Endothelial cell of umbilical vein (primary cell): Measurements from ENCODE around the gene TFDP1. TPM values are rescaled to one million over a fixed set of nuclear protein-coding genes. Genes with fewer than 3 reads are reported as not detected.

Source experiments
- BruUV-seq: library from RNA; stranded (reverse); fragments of 400-500 nt; replicated peaks from 2 replicates; lab custom pipeline; 2021; lab: Mats Ljungman, UMichigan
- CTCF ChIA-PET: fragments of 300-600, 350-600 bp; sonication (Branson Sonifier 250); formaldehyde crosslinking; loops from one replicate; lab custom pipeline; 2021; ENCODE audit warnings: antibody characterized with exemption, inconsistent platforms; lab: Charles Lee
- POLR2A ChIA-PET: fragments of 300-600, 350-600 bp; sonication (Branson Sonifier 250); formaldehyde crosslinking; loops from one replicate; lab custom pipeline; 2021; ENCODE audit warnings: antibody characterized with exemption, inconsistent platforms; lab: Charles Lee
- DNase-seq: peaks from one replicate; pipeline ENCODE4 v3.0.0-alpha.2; 2011; ENCODE audit warnings: low read depth, low spot score
- FAIRE-seq: peaks from 2 replicates; lab custom pipeline; 2011; peaks lifted over from hg19 to GRCh38; lab: Jason Lieb, UNC
- H2AFZ ChIP-seq: 2 replicates; pipeline ENCODE4 v1.6.0; 2012; ENCODE audit warnings: low read depth, low read length, control low read depth, inconsistent platforms
- H3K27ac ChIP-seq: 2 replicates; pipeline ENCODE4 v1.5.1; 2011; ENCODE audit warnings: low read depth, mild to moderate bottlenecking, control low read depth, low read length, moderate library complexity; ENCODE audit not compliant: insufficient read depth
- H3K27me3 ChIP-seq, 2 experiments: 2 replicates each; pipeline versions ENCODE4 v1.6.0 to v1.6.1; 2011; ENCODE audit warnings: low read length in 2 of 2, mixed read lengths in 1 of 2; ENCODE audit not compliant: control insufficient read depth in 2 of 2, insufficient read depth in 2 of 2
- H3K36me3 ChIP-seq, 2 experiments: 2 replicates in 1 of 2; 3 replicates in 1 of 2; pipeline ENCODE4 v1.5.1; 2011; ENCODE audit warnings: low read length in 2 of 2, mild to moderate bottlenecking in 1 of 2, moderate library complexity in 1 of 2; ENCODE audit not compliant: control insufficient read depth in 2 of 2, insufficient read depth in 2 of 2; ENCODE audit errors: extremely low read depth in 1 of 2
- H3K4me1 ChIP-seq: 3 replicates; pipeline ENCODE4 v1.5.1; 2011; ENCODE audit warnings: mild to moderate bottlenecking, low read length; ENCODE audit not compliant: control insufficient read depth, insufficient read depth; ENCODE audit errors: extremely low read depth
- H3K4me2 ChIP-seq: 2 replicates; pipeline ENCODE4 v1.6.1; 2011; ENCODE audit warnings: low read length, control low read depth, mixed read lengths; ENCODE audit not compliant: insufficient read depth
- H3K4me3 ChIP-seq, 3 experiments: fragments of 200-600 bp in 1 of 3; sonication (generic), shearing (Covaris generic) in 1 of 3; replicated peaks in 1 of 3; 2 replicates each; pipeline ENCODE4 v1.5.1; 2011 to 2016; ENCODE audit warnings: control low read depth in 3 of 3, low read length in 3 of 3, mild to moderate bottlenecking in 2 of 3, inconsistent platforms in 1 of 3, low read depth in 1 of 3, moderate library complexity in 1 of 3; ENCODE audit not compliant: insufficient read depth in 1 of 3
- H3K79me2 ChIP-seq: 2 replicates; pipeline ENCODE4 v1.6.0; 2012; ENCODE audit warnings: low read length, inconsistent platforms; ENCODE audit not compliant: control insufficient read depth, insufficient read depth
- H3K9ac ChIP-seq: replicated peaks from 2 replicates; pipeline ENCODE3; 2011; ENCODE audit warnings: low read length, control low read depth; ENCODE audit not compliant: insufficient read depth; ENCODE audit errors: extremely low read depth
- H3K9me1 ChIP-seq: replicated peaks from 3 replicates; pipeline ENCODE4 v1.6.0; 2011; ENCODE audit warnings: mild to moderate bottlenecking, low read length; ENCODE audit not compliant: control insufficient read depth, insufficient read depth; ENCODE audit errors: extremely low read depth
- H3K9me3 ChIP-seq: replicated peaks from 2 replicates; pipeline ENCODE4 v1.5.1; 2012; ENCODE audit warnings: low read length, inconsistent platforms; ENCODE audit not compliant: control insufficient read depth, insufficient read depth
- H4K20me1 ChIP-seq: replicated peaks from 2 replicates; pipeline ENCODE3; 2011; ENCODE audit warnings: mild to moderate bottlenecking, low read length; ENCODE audit not compliant: control insufficient read depth, insufficient read depth; ENCODE audit errors: extremely low read depth
- EZH2 ChIP-seq: IDR thresholded peaks from 2 replicates; pipeline ENCODE4 v1.6.1; 2012; ENCODE audit warnings: borderline replicate concordance, low read depth, mild to moderate bottlenecking, moderate library complexity, low read length, inconsistent platforms; ENCODE audit not compliant: severe bottlenecking
- FOS ChIP-seq: IDR thresholded peaks from 2 replicates; pipeline ENCODE4 v1.6.1; 2011; ENCODE audit warnings: mild to moderate bottlenecking, low read length, moderate library complexity, borderline replicate concordance; ENCODE audit not compliant: insufficient read depth
- GATA2 ChIP-seq: IDR thresholded peaks from 2 replicates; pipeline ENCODE4 v1.7.0; 2011; ENCODE audit warnings: low read depth, mild to moderate bottlenecking, moderate library complexity, mixed read lengths, low read length; ENCODE audit not compliant: insufficient read length, insufficient read depth
- JUN ChIP-seq: IDR thresholded peaks from 2 replicates; pipeline ENCODE4 v1.6.1; 2011; ENCODE audit warnings: borderline replicate concordance, low read depth; ENCODE audit not compliant: insufficient read length, insufficient read depth
- MAX ChIP-seq: IDR thresholded peaks from 2 replicates; pipeline ENCODE4 v1.6.1; 2011; ENCODE audit not compliant: insufficient read depth, insufficient read length
- MYC ChIP-seq: IDR thresholded peaks from one replicate; pipeline ENCODE4 v1.6.1; 2011; ENCODE audit warnings: mild to moderate bottlenecking, low read depth, low read length
- POLR2A ChIP-seq: IDR thresholded peaks from 2 replicates; pipeline ENCODE4 v1.6.1; 2012; ENCODE audit warnings: low read depth, mild to moderate bottlenecking, control low read depth, low read length
- POLR2AphosphoS5 ChIP-seq: IDR thresholded peaks from 2 replicates; pipeline ENCODE4 v1.6.1; 2012; ENCODE audit warnings: low read depth, mild to moderate bottlenecking, control low read depth, low read length, moderate library complexity; ENCODE audit not compliant: insufficient read depth
- dilution Hi-C: fragments of 300-500 bp; cut with MboI; formaldehyde crosslinking; loops from one replicate; pipeline ENCODE4 v1.15.0; 2019; ENCODE audit warnings: low sequenced_read_pairs; ENCODE audit not compliant: extremely low pct_ligation_motif_present
- intact Hi-C: fragments of 100-400 bp; cut with micrococcal nuclease; formaldehyde crosslinking; loops from one replicate; pipeline ENCODE4 v1.10.0; 2022
- polyA plus RNA-seq, 4 experiments: library from polyadenylated mRNA; depleted of rRNA in 3 of 4; stranded (reverse) in 3 of 4; unstranded in 1 of 4; fragments of >200 nt; gene quantifications; 2 replicates each; pipeline versions ENCODE4 v1.2.1 to v1.2.3, GENCODE V29; 2011 to 2012; ENCODE audit warnings: missing spikeins in 1 of 4
- total RNA-seq: library from RNA; stranded (reverse); gene quantifications from 2 replicates; pipeline ENCODE4 v1.2.3, GENCODE V29; 2021
- TF ChIP-seq, protein P1 (sequence below), 2 donors: IDR thresholded peaks; 1 replicate in 1 of 2; 2 replicates in 1 of 2; pipeline ENCODE4 v1.5.1; 2011; ENCODE audit warnings: low read length in 2 of 2, mild to moderate bottlenecking in 2 of 2, moderate library complexity in 2 of 2, control low read depth in 1 of 2, inconsistent platforms in 1 of 2, low read depth in 1 of 2; ENCODE audit not compliant: insufficient read depth in 1 of 2; ENCODE audit errors: extremely low read depth in 1 of 2

TFDP1 gene
- total and polyA plus RNA-seq, 2 donors (not counting 3 experiments of a cell fraction or from before 2014, with no cell fraction given): 64.3 to 137 TPM

DNA sequence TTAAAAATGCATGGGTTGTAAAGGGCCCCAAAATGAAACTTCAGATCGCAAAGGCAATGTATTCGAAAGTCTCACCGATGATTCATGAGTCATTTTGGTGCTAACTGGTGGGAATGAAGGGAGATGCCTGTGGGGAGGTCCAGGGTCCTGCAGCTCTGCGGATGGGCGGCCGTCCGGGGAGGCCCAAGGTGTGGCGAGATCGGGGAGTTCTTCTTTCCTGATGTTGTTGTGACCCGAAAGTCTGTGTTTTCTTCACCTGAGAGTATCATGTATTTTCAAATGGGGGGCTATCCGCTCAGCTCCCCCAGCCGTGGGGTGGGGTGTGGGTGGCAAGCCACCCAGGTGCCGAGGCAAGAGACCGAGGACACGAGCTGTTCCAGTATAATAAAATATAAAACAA, 36.5 kb downstream of the TFDP1 start:
- H3K36me3 ChIP-seq: peaks cover 0 to 9% of the 10 kb centered on the region in 2 experiments
- no peak overlapping the region for H3K27ac ChIP-seq
- H3K79me2 ChIP-seq: peaks cover 62% of the 10 kb centered on the region
- TF ChIP-seq MAX (no peak), MYC (no peak), POLR2A (no peak), EZH2 (no peak), POLR2AphosphoS5 (no peak), FOS (no peak), JUN (no peak), GATA2 (no peak)
- TF ChIP-seq, protein P1, sequence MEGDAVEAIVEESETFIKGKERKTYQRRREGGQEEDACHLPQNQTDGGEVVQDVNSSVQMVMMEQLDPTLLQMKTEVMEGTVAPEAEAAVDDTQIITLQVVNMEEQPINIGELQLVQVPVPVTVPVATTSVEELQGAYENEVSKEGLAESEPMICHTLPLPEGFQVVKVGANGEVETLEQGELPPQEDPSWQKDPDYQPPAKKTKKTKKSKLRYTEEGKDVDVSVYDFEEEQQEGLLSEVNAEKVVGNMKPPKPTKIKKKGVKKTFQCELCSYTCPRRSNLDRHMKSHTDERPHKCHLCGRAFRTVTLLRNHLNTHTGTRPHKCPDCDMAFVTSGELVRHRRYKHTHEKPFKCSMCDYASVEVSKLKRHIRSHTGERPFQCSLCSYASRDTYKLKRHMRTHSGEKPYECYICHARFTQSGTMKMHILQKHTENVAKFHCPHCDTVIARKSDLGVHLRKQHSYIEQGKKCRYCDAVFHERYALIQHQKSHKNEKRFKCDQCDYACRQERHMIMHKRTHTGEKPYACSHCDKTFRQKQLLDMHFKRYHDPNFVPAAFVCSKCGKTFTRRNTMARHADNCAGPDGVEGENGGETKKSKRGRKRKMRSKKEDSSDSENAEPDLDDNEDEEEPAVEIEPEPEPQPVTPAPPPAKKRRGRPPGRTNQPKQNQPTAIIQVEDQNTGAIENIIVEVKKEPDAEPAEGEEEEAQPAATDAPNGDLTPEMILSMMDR (IDR thresholded peaks at IDR 0.05; ENCODE audit: extremely low read depth in 1 of 2, insufficient read depth in 1 of 2, low read depth in 1 of 2, low read length in 2 of 2): no peak
- no peak for DNase-seq
- dilution Hi-C loops: no loop called here
- no peaks in the 10 kb centered on the region for H3K27me3 ChIP-seq
- ChIA-PET CTCF (no interaction called here), POLR2A (no interaction called here)
- H3K9me3 ChIP-seq: no peaks in the 10 kb centered on the region
- H3K4me2 ChIP-seq: no peak overlapping the region
- H3K9me1 ChIP-seq: no peaks in the 10 kb centered on the region
- intact Hi-C loops: no loop called here
- H4K20me1 ChIP-seq: peaks cover 2% of the 10 kb centered on the region
- FAIRE-seq: no peak
- H3K4me1 ChIP-seq: peaks cover 6% of the 10 kb centered on the region
- no peak overlapping the region for H3K9ac ChIP-seq
- H2AFZ ChIP-seq: no peak overlapping the region
- no TSS peak for BruUV-seq
- no peak overlapping the region for H3K4me3 ChIP-seq
